Measurements from ENCODE around the gene UBE2F. TPM values are rescaled to one million over a fixed set of nuclear protein-coding genes. Genes with fewer than 3 reads are reported as not detected.

UBE2F gene
- total and polyA plus RNA-seq, 9 of the 15 experiments (the other 6 are each of a cell fraction or from before 2014, with no cell fraction given) = 18.1 to 88.1 (median 53.0) TPM

GRCh38 chr2:238039985-238040384 lies 73.2 kb downstream of the UBE2F start (continued):
- TF ChIP-seq HBP1 (CRISPR knock-in tag; IDR thresholded peaks at IDR 0.05) (no peak), NFXL1 (CRISPR knock-in tag; IDR thresholded peaks at IDR 0.05) (no peak), SMAD2 (IDR thresholded peaks at IDR 0.05; ENCODE audit: low read depth, low read length) (no peak), PHF21A (IDR thresholded peaks at IDR 0.05; ENCODE audit: borderline replicate concordance, low read depth) (no peak), ZNF280A (IDR thresholded peaks at IDR 0.05; ENCODE audit: low read depth, partially characterized antibody) (no peak), NFYB (IDR thresholded peaks at IDR 0.05; ENCODE audit: extremely low read depth, insufficient read length) (no peak), FIP1L1 (IDR thresholded peaks at IDR 0.05; ENCODE audit: low read depth, low read length, poor library complexity, severe bottlenecking) (no peak), NCOA4 (IDR thresholded peaks at IDR 0.05; ENCODE audit: partially characterized antibody) (no peak), PRPF4 (IDR thresholded peaks at IDR 0.05; ENCODE audit: insufficient read depth, low read depth, low read length, poor library complexity, severe bottlenecking) (no peak), CHD4 (IDR thresholded peaks at IDR 0.05; ENCODE audit: insufficient read depth, insufficient replicate concordance, low read depth, low read length, poor library complexity, severe bottlenecking) (no peak), BRF1 (IDR thresholded peaks at IDR 0.05; ENCODE audit: borderline replicate concordance, extremely low read depth, insufficient read length) (no peak)
- TF ChIP-seq, protein P1, sequence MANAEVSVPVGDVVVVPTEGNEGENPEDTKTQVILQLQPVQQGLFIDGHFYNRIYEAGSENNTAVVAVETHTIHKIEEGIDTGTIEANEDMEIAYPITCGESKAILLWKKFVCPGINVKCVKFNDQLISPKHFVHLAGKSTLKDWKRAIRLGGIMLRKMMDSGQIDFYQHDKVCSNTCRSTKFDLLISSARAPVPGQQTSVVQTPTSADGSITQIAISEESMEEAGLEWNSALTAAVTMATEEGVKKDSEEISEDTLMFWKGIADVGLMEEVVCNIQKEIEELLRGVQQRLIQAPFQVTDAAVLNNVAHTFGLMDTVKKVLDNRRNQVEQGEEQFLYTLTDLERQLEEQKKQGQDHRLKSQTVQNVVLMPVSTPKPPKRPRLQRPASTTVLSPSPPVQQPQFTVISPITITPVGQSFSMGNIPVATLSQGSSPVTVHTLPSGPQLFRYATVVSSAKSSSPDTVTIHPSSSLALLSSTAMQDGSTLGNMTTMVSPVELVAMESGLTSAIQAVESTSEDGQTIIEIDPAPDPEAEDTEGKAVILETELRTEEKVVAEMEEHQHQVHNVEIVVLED (CRISPR knock-in tag; IDR thresholded peaks at IDR 0.05) = no peak
- TF ChIP-seq, protein P2, sequence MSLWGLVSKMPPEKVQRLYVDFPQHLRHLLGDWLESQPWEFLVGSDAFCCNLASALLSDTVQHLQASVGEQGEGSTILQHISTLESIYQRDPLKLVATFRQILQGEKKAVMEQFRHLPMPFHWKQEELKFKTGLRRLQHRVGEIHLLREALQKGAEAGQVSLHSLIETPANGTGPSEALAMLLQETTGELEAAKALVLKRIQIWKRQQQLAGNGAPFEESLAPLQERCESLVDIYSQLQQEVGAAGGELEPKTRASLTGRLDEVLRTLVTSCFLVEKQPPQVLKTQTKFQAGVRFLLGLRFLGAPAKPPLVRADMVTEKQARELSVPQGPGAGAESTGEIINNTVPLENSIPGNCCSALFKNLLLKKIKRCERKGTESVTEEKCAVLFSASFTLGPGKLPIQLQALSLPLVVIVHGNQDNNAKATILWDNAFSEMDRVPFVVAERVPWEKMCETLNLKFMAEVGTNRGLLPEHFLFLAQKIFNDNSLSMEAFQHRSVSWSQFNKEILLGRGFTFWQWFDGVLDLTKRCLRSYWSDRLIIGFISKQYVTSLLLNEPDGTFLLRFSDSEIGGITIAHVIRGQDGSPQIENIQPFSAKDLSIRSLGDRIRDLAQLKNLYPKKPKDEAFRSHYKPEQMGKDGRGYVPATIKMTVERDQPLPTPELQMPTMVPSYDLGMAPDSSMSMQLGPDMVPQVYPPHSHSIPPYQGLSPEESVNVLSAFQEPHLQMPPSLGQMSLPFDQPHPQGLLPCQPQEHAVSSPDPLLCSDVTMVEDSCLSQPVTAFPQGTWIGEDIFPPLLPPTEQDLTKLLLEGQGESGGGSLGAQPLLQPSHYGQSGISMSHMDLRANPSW (CRISPR knock-in tag; IDR thresholded peaks at IDR 0.05) = no peak
- TF ChIP-seq, protein P3, sequence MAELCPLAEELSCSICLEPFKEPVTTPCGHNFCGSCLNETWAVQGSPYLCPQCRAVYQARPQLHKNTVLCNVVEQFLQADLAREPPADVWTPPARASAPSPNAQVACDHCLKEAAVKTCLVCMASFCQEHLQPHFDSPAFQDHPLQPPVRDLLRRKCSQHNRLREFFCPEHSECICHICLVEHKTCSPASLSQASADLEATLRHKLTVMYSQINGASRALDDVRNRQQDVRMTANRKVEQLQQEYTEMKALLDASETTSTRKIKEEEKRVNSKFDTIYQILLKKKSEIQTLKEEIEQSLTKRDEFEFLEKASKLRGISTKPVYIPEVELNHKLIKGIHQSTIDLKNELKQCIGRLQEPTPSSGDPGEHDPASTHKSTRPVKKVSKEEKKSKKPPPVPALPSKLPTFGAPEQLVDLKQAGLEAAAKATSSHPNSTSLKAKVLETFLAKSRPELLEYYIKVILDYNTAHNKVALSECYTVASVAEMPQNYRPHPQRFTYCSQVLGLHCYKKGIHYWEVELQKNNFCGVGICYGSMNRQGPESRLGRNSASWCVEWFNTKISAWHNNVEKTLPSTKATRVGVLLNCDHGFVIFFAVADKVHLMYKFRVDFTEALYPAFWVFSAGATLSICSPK (IDR thresholded peaks at IDR 0.05; ENCODE audit: borderline replicate concordance) = no peak

Data from K562 (cell line).